DMS153 treated with DMSO at 0.1 percent for 48 hours (cell line): ENCODE data around the gene KRT27.
"Not testable (repeated sequence)": the region's sequence is repeated elsewhere in the genome, so short reads cannot be mapped to it uniquely, and the experiment has no call there.

Source experiments
- DNase-seq: peaks from one replicate; lab custom pipeline; 2025; ENCODE audit not compliant: unreplicated experiment; lab: John Stamatoyannopoulos, UW

The KRT27 gene

GRCh38 chr17:40782450-40782849 lies at the start of gene KRT27:
Gene KRT27 (minus strand): TSS chr17:40782550. CDS start chr17:40782493, 57 bp downstream.
- no peak for DNase-seq

GRCh38 chr17:40830085-40830776 lies 47.9 kb upstream of the KRT27 start:
- no peak for DNase-seq

- no peak for DNase-seq
Measured at GRCh38 chr17:40828454-40829044, 46.2 kb upstream of the KRT27 start.

GRCh38 chr17:40827746-40828453 lies 45.5 kb upstream of the KRT27 start:
- DNase-seq: no peak

GRCh38 chr17:40825599-40825998 lies 43.2 kb upstream of the KRT27 start:
- DNase-seq: no peak

- no peak for DNase-seq
Measured at GRCh38 chr17:40824015-40824832, 41.9 kb upstream of the KRT27 start.

- no peak for DNase-seq
Measured at GRCh38 chr17:40822132-40822812, 39.9 kb upstream of the KRT27 start, which contains the start of gene KRT10. Gene KRT10 (minus strand): TSS chr17:40822614. CDS start chr17:40822585, 29 bp downstream.

- no peak for DNase-seq
Measured at GRCh38 chr17:40821536-40821935, 39.2 kb upstream of the KRT27 start.

GRCh38 chr17:40820228-40820838 lies 38.0 kb upstream of the KRT27 start:
- DNase-seq: no peak

GRCh38 chr17:40819528-40820125 lies 37.3 kb upstream of the KRT27 start:
- no peak for DNase-seq

GRCh38 chr17:40818733-40819527 lies 36.6 kb upstream of the KRT27 start:
- peak; percentile 61 for DNase-seq

GRCh38 chr17:40818343-40818732 lies 36.0 kb upstream of the KRT27 start:
- DNase-seq: no peak

GRCh38 chr17:40817103-40817682 lies 34.8 kb upstream of the KRT27 start:
- no peak for DNase-seq

GRCh38 chr17:40816569-40816968 lies 34.2 kb upstream of the KRT27 start:
- no peak for DNase-seq

- no peak for DNase-seq
Measured at GRCh38 chr17:40815381-40815780, 33.0 kb upstream of the KRT27 start.

- not testable (repeated sequence) for DNase-seq
Measured at GRCh38 chr17:40814657-40815056, 32.3 kb upstream of the KRT27 start.

GRCh38 chr17:40813804-40814203 lies 31.5 kb upstream of the KRT27 start:
- no peak for DNase-seq

GRCh38 chr17:40812639-40813038 lies 30.3 kb upstream of the KRT27 start:
- no peak for DNase-seq

- no peak for DNase-seq
Measured at GRCh38 chr17:40810494-40810893, 28.1 kb upstream of the KRT27 start.
